AG04449 (cell line): ENCODE results near the gene TRAPPC8.

ENCODE experiments used
- CTCF ChIA-PET: fragments of 350-600 bp; formaldehyde crosslinking; extraction: SDS; loops from one replicate; lab custom pipeline; 2021; ENCODE audit warnings: antibody characterized with exemption; lab: Yijun Ruan, JAX
- POLR2A ChIA-PET: fragments of 400-600, 350-600 bp; formaldehyde crosslinking; extraction: SDS; loops from one replicate; lab custom pipeline; 2020; ENCODE audit warnings: antibody characterized with exemption, inconsistent platforms; lab: Yijun Ruan, JAX
- DNase-seq: peaks from one replicate; pipeline ENCODE4 v3.0.0-alpha.2; 2010; ENCODE audit warnings: low read depth, low spot score
- H3K4me3 ChIP-seq: 2 replicates; pipeline ENCODE4 v1.5.1; 2011; ENCODE audit warnings: low read depth, mild to moderate bottlenecking, control low read depth, low read length
- TF ChIP-seq, protein P1 (sequence below): IDR thresholded peaks from one replicate; pipeline ENCODE4 v1.5.1; 2011; ENCODE audit warnings: mild to moderate bottlenecking, moderate library complexity, low read length, control low read depth, inconsistent platforms; ENCODE audit not compliant: insufficient read depth; ENCODE audit errors: missing control alignments

The TRAPPC8 gene

DNA sequence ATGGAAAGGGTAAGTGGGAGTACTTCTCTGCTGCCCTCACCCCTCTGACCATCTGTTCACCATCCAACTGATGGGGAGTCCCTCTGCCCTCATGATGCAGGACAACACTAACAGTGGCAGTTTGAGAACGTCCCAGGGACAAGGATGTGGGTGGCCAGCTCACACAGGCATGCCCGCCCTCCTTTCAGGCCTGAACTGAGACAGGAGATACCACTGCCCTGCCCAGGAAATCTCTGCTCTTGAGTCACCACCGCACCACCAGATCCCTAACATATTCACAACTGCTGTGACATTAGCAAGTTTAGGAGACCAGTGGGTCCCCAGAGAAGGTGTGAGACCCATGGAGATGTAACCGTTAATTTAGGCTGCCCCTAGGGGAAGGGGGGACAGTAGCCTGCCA, 66.2 kb downstream of the TRAPPC8 start:
- DNase-seq, result no peak
- no peak overlapping the region for H3K4me3 ChIP-seq
- ChIA-PET CTCF (no interaction called here), POLR2A (no interaction called here)
- TF ChIP-seq, protein P1, sequence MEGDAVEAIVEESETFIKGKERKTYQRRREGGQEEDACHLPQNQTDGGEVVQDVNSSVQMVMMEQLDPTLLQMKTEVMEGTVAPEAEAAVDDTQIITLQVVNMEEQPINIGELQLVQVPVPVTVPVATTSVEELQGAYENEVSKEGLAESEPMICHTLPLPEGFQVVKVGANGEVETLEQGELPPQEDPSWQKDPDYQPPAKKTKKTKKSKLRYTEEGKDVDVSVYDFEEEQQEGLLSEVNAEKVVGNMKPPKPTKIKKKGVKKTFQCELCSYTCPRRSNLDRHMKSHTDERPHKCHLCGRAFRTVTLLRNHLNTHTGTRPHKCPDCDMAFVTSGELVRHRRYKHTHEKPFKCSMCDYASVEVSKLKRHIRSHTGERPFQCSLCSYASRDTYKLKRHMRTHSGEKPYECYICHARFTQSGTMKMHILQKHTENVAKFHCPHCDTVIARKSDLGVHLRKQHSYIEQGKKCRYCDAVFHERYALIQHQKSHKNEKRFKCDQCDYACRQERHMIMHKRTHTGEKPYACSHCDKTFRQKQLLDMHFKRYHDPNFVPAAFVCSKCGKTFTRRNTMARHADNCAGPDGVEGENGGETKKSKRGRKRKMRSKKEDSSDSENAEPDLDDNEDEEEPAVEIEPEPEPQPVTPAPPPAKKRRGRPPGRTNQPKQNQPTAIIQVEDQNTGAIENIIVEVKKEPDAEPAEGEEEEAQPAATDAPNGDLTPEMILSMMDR, result no peak

DNA sequence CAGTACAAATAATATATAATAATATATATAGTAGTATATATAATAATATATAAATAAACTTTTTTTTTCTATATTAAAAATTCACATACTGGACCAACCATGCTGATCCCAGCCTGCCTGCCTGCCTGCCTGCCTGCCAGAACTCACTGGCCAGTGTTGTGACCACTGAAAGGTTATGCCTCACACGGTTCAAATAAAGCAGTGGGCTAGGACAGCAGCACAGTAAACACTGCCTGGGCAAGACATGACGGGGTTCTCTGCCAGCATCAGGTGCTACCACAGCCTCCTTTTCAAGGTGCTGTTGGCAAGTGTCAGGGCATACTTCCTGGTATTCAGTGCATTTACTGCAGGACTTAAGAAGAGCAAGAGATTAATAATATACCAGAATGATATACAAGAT, 67.6 kb downstream of the TRAPPC8 start:
- DNase-seq, result no peak
- ChIA-PET CTCF (no interaction called here), POLR2A (no interaction called here)
- no peak overlapping the region for H3K4me3 ChIP-seq
- TF ChIP-seq, protein P1, result no peak

DNA sequence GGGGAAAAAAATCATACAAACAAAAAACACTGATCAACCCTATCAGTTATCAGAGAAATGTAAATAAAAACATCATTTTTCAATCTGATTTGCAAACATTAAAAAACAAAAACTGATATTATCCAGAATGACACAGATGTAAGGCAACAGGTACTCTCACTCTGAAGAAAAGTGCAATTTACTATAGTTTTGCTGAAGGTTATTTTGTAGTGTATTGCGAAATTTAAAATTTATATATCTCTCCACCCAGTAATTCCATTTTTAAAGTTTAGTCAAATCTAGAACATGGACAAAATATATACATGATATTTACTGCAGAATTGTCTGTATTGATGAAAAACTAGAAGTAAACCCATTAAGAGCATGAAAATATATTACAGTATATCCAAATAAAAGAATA, 79.8 kb downstream of the TRAPPC8 start:
- no peak overlapping the region for H3K4me3 ChIP-seq
- TF ChIP-seq, protein P1, result no peak
- ChIA-PET POLR2A (no interaction called here), CTCF (no interaction called here)
- DNase-seq, result no peak

DNA sequence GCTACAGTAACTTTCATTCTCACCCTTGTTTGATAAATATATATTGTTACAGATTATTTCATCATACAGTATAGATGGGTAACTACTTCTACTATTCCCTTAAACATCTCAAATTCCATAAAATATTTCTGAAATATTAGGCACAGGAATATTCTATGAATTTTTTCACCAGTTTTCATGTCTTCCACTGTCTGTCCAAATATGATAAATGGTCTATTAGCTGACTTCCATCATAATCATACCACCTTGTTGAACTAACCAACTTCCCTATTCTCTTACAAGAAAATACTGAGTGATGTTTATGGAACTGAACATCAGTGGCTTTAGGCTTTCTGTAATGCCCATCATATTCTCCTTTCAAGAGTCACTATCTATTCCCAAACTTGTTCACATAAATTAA, 82.4 kb downstream of the TRAPPC8 start:
- CTCF ChIA-PET, result interaction anchor here (1.4 to 1.5 kb wide), 2 partner anchors 11 to 41 kb away, joined by 3 read pairs; no protein-coding TSS in a partner anchor
- POLR2A ChIA-PET, result interaction anchor here (0.6 kb wide), 2 partner anchors 12 to 72 kb away, joined by 3 read pairs; no protein-coding TSS in a partner anchor
- DNase-seq, result no peak
- TF ChIP-seq, protein P1, result no peak
- no peak overlapping the region for H3K4me3 ChIP-seq

DNA sequence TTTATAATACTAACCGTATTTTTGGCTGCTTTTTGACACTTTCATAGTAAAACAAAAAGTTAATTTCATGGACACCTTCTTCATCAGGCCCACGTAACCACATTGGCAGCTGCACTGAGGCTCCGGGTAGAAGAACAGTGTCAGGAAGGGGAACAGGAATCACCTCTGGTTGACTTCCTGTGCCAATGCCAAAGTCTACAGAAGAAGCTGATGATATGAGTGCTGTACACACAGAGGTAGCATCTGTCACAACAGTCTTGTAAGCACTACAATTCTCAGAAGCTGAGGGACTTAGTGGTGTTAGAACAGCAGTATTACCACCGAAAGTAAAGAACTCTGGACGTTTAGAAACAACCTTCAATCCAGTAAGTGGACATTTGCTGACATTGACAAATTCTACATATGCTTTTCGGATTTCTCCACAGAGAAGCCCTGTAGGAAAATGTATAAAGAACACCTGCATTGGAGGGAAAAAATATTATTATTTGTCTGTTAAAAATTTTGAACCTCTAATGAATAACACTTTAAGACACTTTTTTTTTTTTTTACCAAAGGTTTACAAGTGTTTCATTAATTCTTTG, 85.3 kb downstream of the TRAPPC8 start:
- H3K4me3 ChIP-seq, result no peak overlapping the region
- ChIA-PET CTCF (no interaction called here), POLR2A (no interaction called here)
- DNase-seq, result no peak
- TF ChIP-seq, protein P1, result no peak

DNA sequence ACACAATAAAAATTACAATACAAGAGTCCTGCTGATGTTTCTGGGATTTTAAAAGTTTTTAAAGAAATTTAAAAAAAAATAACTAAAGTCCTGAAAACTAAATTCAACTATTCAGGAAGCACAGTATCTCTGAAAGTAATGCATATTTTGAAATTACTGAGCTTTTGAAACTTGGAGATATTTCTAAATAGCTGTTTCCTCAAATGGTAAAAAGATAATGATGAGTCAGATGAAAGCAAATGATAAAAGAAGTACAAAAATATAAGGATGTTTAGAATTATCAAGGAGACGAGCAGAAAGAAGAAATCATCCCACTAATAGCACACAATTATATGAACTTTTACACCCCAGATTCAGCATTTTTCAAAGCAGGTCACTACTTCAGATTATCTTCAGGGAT, 92.1 kb downstream of the TRAPPC8 start:
- POLR2A ChIA-PET, result no interaction called here
- CTCF ChIA-PET, result interaction anchor here (0.7 kb wide), 1 partner anchor 78 kb away, joined by 3 read pairs; no protein-coding TSS in a partner anchor
- DNase-seq, result no peak
- H3K4me3 ChIP-seq, result no peak overlapping the region
- TF ChIP-seq, protein P1, result no peak
